GM20431 (cell line): Measurements from ENCODE around the gene NOS1AP.

Experiments
- in situ Hi-C: fragments of 300-500 bp; cut with MseI, MboI; formaldehyde crosslinking; loops from one replicate; pipeline ENCODE4 v1.15.0; 2020; ENCODE audit warnings: low sequenced_read_pairs; ENCODE audit not compliant: unreplicated experiment

Gene NOS1AP

DNA sequence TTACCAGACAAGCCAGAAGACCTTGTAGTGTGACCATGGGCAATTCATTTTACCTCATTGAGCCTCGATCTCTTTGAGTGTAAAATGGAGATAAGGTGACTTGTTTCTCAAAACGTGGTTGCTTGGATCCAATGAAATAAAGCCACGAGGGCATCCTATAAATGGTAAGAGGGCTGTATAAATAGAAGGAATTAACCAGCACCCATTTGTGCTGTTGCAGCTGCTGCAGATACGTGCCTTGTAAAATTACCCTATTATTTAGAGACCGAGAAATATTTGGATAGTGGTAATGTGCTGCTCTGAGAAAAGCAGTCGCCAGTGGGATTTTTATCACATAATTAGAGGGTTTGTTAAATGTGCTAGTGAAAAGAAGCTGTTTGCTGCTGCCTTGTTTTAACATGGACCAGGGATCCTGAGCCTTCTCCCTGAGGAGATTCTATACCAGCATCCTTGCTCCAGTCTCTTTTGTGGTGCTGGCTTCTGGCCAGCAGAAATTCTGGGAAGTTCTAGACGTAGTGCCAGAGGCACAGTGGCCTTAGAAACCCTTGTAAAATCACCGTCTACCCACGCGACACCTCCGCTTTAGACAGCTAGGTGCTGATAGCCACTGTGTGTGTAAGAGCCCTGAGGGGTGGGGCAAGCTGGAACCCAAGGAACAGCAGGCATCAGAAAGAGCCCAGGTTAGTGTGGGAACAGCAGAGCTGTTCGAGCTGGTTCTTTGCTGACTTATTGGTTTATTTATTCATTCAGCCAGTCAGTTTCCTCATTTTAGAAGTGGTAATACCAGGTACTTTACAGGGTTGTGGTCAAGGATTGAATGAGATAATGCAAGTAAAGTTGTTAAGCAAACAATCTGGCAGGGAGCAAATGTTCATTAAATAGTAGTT is 137.5 kb downstream of the NOS1AP start:
- in situ Hi-C loops: no loop called here

DNA sequence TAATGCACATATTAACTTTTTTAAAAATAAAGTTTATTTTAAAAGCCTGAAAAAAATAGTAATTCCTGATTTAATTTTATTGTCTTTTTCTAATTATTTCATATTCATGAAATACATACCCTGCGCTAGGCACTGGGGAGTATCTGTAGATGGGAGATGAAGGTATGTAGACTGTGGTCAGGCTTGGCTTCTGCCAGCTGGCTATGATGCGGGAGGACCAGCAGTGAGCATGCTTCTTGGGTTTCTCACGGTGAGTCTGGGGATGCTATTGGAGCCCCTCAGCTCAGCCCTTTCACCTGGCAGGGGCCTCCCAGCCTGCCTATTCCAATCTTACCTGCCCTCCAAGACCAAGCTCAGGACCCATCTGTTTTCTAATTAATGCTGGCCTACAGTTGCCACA is 138.4 kb downstream of the NOS1AP start:
- in situ Hi-C loops: no loop called here

DNA sequence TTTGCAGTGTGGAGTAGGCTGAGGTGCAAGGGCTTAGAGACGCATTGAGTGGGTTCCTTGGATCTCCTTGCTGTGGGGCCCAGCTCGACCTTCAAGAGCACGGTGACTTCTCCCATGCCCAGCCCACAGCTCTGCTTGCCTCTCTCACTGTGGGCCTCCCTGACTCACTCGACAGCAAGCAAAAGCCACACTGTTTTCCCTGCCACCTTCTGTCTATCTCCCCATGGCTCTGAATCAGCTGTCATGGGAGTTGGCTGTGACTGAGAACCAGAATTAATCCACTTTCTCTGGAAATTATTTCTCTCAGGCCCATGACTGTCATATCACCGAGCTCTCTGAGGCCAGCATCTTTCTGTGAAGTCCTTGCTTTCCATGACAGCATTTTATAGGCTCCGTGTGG is 140.7 kb downstream of the NOS1AP start:
- in situ Hi-C loops: no loop called here

DNA sequence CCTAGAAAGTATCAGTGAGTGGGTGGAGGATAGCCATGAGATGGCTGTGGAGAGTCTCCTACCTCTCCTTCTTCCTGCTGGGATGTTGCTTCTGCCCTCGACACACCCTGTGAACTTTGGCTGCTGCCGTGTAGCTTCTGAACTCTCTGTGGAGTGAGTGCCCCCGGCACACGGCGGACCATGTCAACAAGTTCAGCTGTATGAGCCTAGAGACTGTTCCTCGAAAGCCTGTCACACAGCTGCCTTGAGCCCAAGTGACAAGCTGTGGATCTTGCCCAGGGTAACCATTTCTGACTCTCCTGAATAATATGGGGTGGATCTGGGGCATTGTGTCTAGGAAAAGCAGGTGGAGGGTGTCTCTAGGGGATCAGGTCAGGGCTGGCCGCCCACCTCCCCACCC is 143.2 kb downstream of the NOS1AP start:
- in situ Hi-C loops: no loop called here

- in situ Hi-C loops: no loop called here
Measured at GRCh38 chr1:162213281-162213912, 143.9 kb downstream of the NOS1AP start.

- in situ Hi-C loops: no loop called here
Measured at GRCh38 chr1:162214202-162214601, 144.7 kb downstream of the NOS1AP start.

DNA sequence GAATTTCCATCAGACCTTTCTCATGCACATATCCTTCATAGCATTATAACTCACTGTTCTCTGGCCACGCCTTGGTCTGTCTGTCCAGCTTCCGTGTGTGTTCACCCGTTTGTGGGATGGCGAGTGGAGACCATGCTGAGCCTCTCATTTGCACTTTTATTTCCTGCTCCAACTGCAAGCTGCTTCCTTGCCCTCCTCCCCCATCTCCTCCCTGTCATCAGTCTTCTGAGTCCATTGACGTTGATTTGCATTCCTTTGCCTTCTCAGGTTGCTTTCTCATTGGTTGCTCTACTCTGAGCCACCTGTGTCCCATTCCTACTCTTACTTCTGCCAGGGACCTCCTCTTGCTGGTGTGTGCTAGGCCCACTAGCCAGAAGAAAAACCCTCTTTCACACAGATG is 146.4 kb downstream of the NOS1AP start:
- in situ Hi-C loops: no loop called here

DNA sequence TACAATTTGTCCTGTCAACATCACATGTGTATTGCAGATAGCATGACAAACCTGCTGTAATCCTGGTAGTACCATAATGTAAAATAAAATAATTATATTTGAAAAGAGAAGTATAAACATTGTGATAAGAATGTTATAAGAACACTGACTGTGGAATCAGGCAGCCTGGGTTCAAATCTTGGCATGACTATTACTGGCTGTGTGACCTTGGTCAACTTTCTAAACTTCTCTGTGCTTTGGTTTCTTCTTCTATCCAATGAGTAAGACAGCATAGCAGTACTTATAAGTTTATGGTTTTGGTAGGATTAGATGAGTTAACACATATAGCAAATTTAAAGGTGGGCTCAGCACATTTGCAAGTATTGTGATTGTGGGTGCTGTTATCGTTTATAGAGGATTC is 147.1 kb downstream of the NOS1AP start:
- in situ Hi-C loops: no loop called here

- in situ Hi-C loops: no loop called here
Measured at GRCh38 chr1:162217706-162218105, 148.2 kb downstream of the NOS1AP start.

- in situ Hi-C loops: no loop called here
Measured at GRCh38 chr1:162218546-162218945, 149.1 kb downstream of the NOS1AP start.

GRCh38 chr1:162218975-162219374 is 149.5 kb downstream of the NOS1AP start:
- in situ Hi-C loops: no loop called here

- in situ Hi-C loops: no loop called here
Measured at GRCh38 chr1:162219461-162219860, 150.0 kb downstream of the NOS1AP start.

GRCh38 chr1:162220009-162220539 is 150.6 kb downstream of the NOS1AP start:
- in situ Hi-C loops: no loop called here

DNA sequence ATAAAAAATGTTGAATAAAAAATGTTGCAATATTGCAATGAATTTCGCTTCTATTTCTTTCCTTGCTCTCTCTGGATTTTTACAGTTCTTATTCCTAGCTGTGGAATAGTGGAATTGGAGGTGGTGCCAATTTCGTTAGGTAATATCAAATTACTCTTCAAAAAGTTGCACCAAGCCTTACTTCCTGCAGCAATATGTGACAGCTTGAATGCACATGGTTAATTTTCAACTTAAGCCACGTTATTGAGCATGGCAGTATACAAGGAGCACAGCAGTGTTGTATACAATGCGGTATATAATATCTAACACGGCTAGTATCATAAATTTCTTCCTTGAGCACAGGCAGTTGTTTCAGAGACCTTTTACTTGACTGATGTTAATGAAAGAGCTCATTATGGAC is 152.5 kb downstream of the NOS1AP start:
- in situ Hi-C loops: no loop called here

DNA sequence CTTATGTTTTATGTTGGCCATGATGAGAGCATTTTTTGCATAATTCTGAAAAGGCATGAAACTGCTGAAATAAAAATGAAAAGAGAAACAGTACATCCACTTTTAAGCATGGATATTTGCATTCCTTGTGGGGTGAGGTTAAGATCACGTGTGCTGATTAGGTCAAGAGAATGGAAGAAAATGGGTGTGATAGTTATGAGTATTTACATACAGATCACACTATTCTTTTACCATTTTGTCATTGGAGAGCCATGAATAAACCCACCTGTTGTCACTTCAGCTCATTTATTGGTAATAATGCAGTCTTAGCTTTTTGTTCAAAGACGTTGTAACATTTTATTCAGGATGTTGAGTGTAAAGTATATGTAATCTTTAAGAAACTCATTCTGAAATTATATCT is 153.2 kb downstream of the NOS1AP start:
- in situ Hi-C loops: no loop called here

GRCh38 chr1:162223488-162223887 is 154.0 kb downstream of the NOS1AP start:
- in situ Hi-C loops: no loop called here

GRCh38 chr1:162224267-162224666 is 154.8 kb downstream of the NOS1AP start:
- in situ Hi-C loops: no loop called here

GRCh38 chr1:162228586-162228985 is 159.1 kb downstream of the NOS1AP start:
- in situ Hi-C loops: no loop called here

- in situ Hi-C loops: no loop called here
Measured at GRCh38 chr1:162229549-162229948, 160.1 kb downstream of the NOS1AP start.

- in situ Hi-C loops: no loop called here
Measured at GRCh38 chr1:162230096-162230495, 160.6 kb downstream of the NOS1AP start.

GRCh38 chr1:162230517-162230916 is 161.0 kb downstream of the NOS1AP start:
- in situ Hi-C loops: no loop called here
